RWPE2 (cell line): ENCODE measurements around the gene DHX30.
A peak's percentile ranks its signal among the peaks of the same experiment; 100 is the strongest.
"Not testable (repeated sequence)": the region's sequence is repeated elsewhere in the genome, so short reads cannot be mapped to it uniquely, and the experiment has no call there.

Source experiments
- ATAC-seq: fragments of 200-7000 bp; cut with Tn5 transposase; 3 replicates; pipeline ENCODE4 v1.9.1; 2021; ENCODE audit warnings: low read depth
- DNase-seq: peaks from one replicate; pipeline ENCODE4 v3.0.0-alpha.2; 2020; ENCODE audit warnings: low spot score
- H3K27ac ChIP-seq: fragments of 450-650 bp; 2 replicates; pipeline ENCODE4 v1.5.1; 2017; ENCODE audit warnings: mild to moderate bottlenecking; ENCODE audit not compliant: poor library complexity, severe bottlenecking
- H3K27me3 ChIP-seq: fragments of 250-450 bp; sonication (Bioruptor Pico); 2 replicates; pipeline ENCODE4 v1.5.1; 2021; ENCODE audit warnings: mild to moderate bottlenecking, moderate library complexity; ENCODE audit not compliant: insufficient read depth, poor library complexity, severe bottlenecking
- H3K36me3 ChIP-seq: fragments of 250-450 bp; sonication (Bioruptor Pico); 2 replicates; pipeline ENCODE4 v1.5.1; 2020; ENCODE audit warnings: low read depth, mild to moderate bottlenecking, moderate library complexity
- H3K4me1 ChIP-seq: fragments of 250-450 bp; sonication (Bioruptor Pico); 2 replicates; pipeline ENCODE4 v1.5.1; 2021; ENCODE audit warnings: mild to moderate bottlenecking, moderate library complexity; ENCODE audit not compliant: insufficient read depth, poor library complexity, severe bottlenecking
- H3K4me3 ChIP-seq: fragments of 250-450 bp; sonication (Bioruptor Pico); 2 replicates; pipeline ENCODE4 v1.5.1; 2021; ENCODE audit warnings: mild to moderate bottlenecking, moderate library complexity; ENCODE audit not compliant: severe bottlenecking
- H3K9me3 ChIP-seq: fragments of 250-450 bp; sonication (Bioruptor Pico); 2 replicates; pipeline ENCODE4 v1.5.1; 2021; ENCODE audit warnings: mild to moderate bottlenecking, moderate library complexity; ENCODE audit not compliant: severe bottlenecking
- TF ChIP-seq, protein P1 (sequence below): fragments of 450-650 bp; IDR thresholded peaks from one replicate; pipeline ENCODE4 v1.5.1; 2017; ENCODE audit warnings: mild to moderate bottlenecking, moderate library complexity; ENCODE audit not compliant: poor library complexity, severe bottlenecking

DHX30 gene

GRCh38 chr3:47802734-47803479 lies at the start of gene DHX30:
Gene DHX30 (plus strand): TSS chr3:47803138. CDS start chr3:47810684, 7,546 bp downstream.
- Histone ChIP-seq H3K36me3 (peaks cover 18% of the 10 kb centered on the region; the same call in 1 of the 2 replicates), H3K4me1 (peaks cover 11% of the 10 kb centered on the region), H3K27ac (peak within 1 kb of the TSS; percentile 89), H3K4me3 (peak within 1 kb of the TSS; percentile 97), H3K27me3 (no peaks in the 10 kb centered on the region), H3K9me3 (no peaks in the 10 kb centered on the region)
- ATAC-seq: peak; percentile 87
- DNase-seq: peak; percentile 83
- TF ChIP-seq, protein P1, sequence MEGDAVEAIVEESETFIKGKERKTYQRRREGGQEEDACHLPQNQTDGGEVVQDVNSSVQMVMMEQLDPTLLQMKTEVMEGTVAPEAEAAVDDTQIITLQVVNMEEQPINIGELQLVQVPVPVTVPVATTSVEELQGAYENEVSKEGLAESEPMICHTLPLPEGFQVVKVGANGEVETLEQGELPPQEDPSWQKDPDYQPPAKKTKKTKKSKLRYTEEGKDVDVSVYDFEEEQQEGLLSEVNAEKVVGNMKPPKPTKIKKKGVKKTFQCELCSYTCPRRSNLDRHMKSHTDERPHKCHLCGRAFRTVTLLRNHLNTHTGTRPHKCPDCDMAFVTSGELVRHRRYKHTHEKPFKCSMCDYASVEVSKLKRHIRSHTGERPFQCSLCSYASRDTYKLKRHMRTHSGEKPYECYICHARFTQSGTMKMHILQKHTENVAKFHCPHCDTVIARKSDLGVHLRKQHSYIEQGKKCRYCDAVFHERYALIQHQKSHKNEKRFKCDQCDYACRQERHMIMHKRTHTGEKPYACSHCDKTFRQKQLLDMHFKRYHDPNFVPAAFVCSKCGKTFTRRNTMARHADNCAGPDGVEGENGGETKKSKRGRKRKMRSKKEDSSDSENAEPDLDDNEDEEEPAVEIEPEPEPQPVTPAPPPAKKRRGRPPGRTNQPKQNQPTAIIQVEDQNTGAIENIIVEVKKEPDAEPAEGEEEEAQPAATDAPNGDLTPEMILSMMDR: peak; percentile 3

GRCh38 chr3:47758261-47759025 lies 44.5 kb upstream of the DHX30 start:
- TF ChIP-seq, protein P1: no peak
- no peak overlapping the region for H3K4me3 ChIP-seq
- H3K9me3 ChIP-seq: no peaks in the 10 kb centered on the region
- peaks cover 43% of the 10 kb centered on the region for H3K36me3 ChIP-seq
- ATAC-seq (no peak), DNase-seq (no peak)
- no peak overlapping the region for H3K27ac ChIP-seq
- H3K27me3 ChIP-seq: no peaks in the 10 kb centered on the region
- peaks cover 3% of the 10 kb centered on the region for H3K4me1 ChIP-seq

DNA sequence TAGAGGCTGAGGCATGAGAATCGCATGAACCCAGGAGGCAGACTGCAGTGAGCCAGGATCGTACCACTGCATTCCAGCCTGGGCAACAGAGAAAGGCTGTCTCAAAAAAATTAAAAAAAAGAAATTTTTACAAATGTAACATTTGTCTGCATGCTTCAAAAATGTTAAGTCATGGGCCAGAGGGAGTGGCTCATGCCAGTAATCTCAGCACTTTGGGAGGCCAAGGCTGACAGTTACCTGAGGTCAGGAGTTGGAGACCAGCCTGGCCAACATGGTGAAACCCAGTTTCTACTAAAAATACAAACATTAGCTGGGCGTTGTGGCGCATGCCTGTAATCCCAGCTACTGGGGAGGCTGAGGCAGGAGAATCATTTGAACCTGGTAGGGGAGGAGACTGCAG lies 42.7 kb upstream of the DHX30 start:
- not testable (repeated sequence) for H3K27me3 ChIP-seq, ATAC-seq, H3K4me1 ChIP-seq, DNase-seq, H3K9me3 ChIP-seq, H3K27ac ChIP-seq, H3K4me3 ChIP-seq
- peaks cover 49% of the 10 kb centered on the region for H3K36me3 ChIP-seq

GRCh38 chr3:47761046-47761445 lies 41.9 kb upstream of the DHX30 start:
- Histone ChIP-seq H3K4me1 (peaks cover 3% of the 10 kb centered on the region), H3K4me3 (no peak overlapping the region), H3K27me3 (no peaks in the 10 kb centered on the region), H3K27ac (no peak overlapping the region), H3K36me3 (peaks cover 51% of the 10 kb centered on the region), H3K9me3 (no peaks in the 10 kb centered on the region)
- no peak for DNase-seq
- TF ChIP-seq, protein P1: no peak
- ATAC-seq: no peak

- no peak for DNase-seq
- Histone ChIP-seq H3K27me3 (no peaks in the 10 kb centered on the region), H3K4me3 (no peak overlapping the region), H3K9me3 (no peaks in the 10 kb centered on the region), H3K36me3 (peaks cover 50% of the 10 kb centered on the region), H3K27ac (no peak overlapping the region), H3K4me1 (peaks cover 3% of the 10 kb centered on the region)
- TF ChIP-seq, protein P1: no peak
- no peak for ATAC-seq
Observed at GRCh38 chr3:47762233-47762632, 40.7 kb upstream of the DHX30 start.
